HEK293 (cell line): ENCODE measurements around the gene POLE3.

Experiments
- BCL11A ChIP-seq: fragments of 450-650 bp; formaldehyde crosslinking; IDR thresholded peaks from 2 replicates; pipeline ENCODE4 v1.5.1; 2016; ENCODE audit warnings: low read depth, missing biosample characterization, missing genetic modification characterization
- GFI1B ChIP-seq: fragments of 450-650 bp; formaldehyde crosslinking; IDR thresholded peaks from 2 replicates; pipeline ENCODE4 v1.5.1; 2016; ENCODE audit warnings: missing biosample characterization, missing genetic modification characterization
- KLF8 ChIP-seq: fragments of 450-650 bp; formaldehyde crosslinking; IDR thresholded peaks from 2 replicates; pipeline ENCODE4 v1.5.1; 2016; ENCODE audit warnings: missing biosample characterization, missing genetic modification characterization
- PRDM1 ChIP-seq: fragments of 450-650 bp; formaldehyde crosslinking; IDR thresholded peaks from 2 replicates; pipeline ENCODE4; 2016; ENCODE audit warnings: missing biosample characterization, missing genetic modification characterization
- SCRT1 ChIP-seq: fragments of 450-650 bp; formaldehyde crosslinking; IDR thresholded peaks from 2 replicates; pipeline ENCODE4 v1.5.1; 2016; ENCODE audit warnings: missing biosample characterization, missing genetic modification characterization, borderline replicate concordance
- ZBTB20 ChIP-seq: fragments of 450-650 bp; formaldehyde crosslinking; IDR thresholded peaks from 2 replicates; pipeline ENCODE4 v1.5.1; 2016; ENCODE audit warnings: missing biosample characterization, missing genetic modification characterization
- ZNF114 ChIP-seq: fragments of 450-650 bp; formaldehyde crosslinking; IDR thresholded peaks from 2 replicates; pipeline ENCODE4 v1.5.0; 2017; ENCODE audit warnings: missing biosample characterization, missing genetic modification characterization
- ZNF221 ChIP-seq: fragments of 450-650 bp; formaldehyde crosslinking; IDR thresholded peaks from 2 replicates; pipeline ENCODE4 v1.5.1; 2017; ENCODE audit warnings: missing biosample characterization, missing genetic modification characterization, borderline replicate concordance
- ZNF223 ChIP-seq: fragments of 450-650 bp; formaldehyde crosslinking; IDR thresholded peaks from 2 replicates; pipeline ENCODE4 v1.5.1; 2016; ENCODE audit warnings: missing biosample characterization, missing genetic modification characterization
- ZNF350 ChIP-seq: fragments of 450-650 bp; formaldehyde crosslinking; IDR thresholded peaks from 2 replicates; pipeline ENCODE4 v1.5.0; 2017; ENCODE audit warnings: missing biosample characterization, mild to moderate bottlenecking, missing genetic modification characterization
- ZNF391 ChIP-seq: fragments of 450-650 bp; formaldehyde crosslinking; IDR thresholded peaks from 2 replicates; pipeline ENCODE4 v1.5.1; 2016; ENCODE audit warnings: low read depth, missing biosample characterization, missing genetic modification characterization, borderline replicate concordance
- ZNF433 ChIP-seq: fragments of 450-650 bp; formaldehyde crosslinking; IDR thresholded peaks from 2 replicates; pipeline ENCODE4 v1.5.1; 2016; ENCODE audit warnings: missing biosample characterization, missing genetic modification characterization, low read depth
- ZNF473 ChIP-seq: fragments of 450-650 bp; formaldehyde crosslinking; IDR thresholded peaks from 2 replicates; pipeline ENCODE4 v1.5.1; 2017; ENCODE audit warnings: missing biosample characterization, missing genetic modification characterization
- ZNF501 ChIP-seq: fragments of 450-650 bp; formaldehyde crosslinking; IDR thresholded peaks from 2 replicates; pipeline ENCODE4 v1.5.1; 2016; ENCODE audit warnings: missing biosample characterization, missing genetic modification characterization
- ZNF548 ChIP-seq: fragments of 450-650 bp; formaldehyde crosslinking; IDR thresholded peaks from 2 replicates; pipeline ENCODE4 v1.5.1; 2016; ENCODE audit warnings: missing biosample characterization, missing genetic modification characterization
- ZNF561 ChIP-seq: fragments of 450-650 bp; IDR thresholded peaks from 2 replicates; pipeline ENCODE4 v1.5.1; 2018; ENCODE audit warnings: missing biosample characterization, missing genetic modification characterization, borderline replicate concordance
- ZNF600 ChIP-seq: fragments of 450-650 bp; formaldehyde crosslinking; IDR thresholded peaks from 2 replicates; pipeline ENCODE4 v1.5.1; 2016; ENCODE audit warnings: missing biosample characterization, missing genetic modification characterization
- ZNF610 ChIP-seq: fragments of 450-650 bp; formaldehyde crosslinking; IDR thresholded peaks from 2 replicates; pipeline ENCODE4 v1.5.1; 2016; ENCODE audit warnings: missing biosample characterization, missing genetic modification characterization, borderline replicate concordance
- ZNF624 ChIP-seq: fragments of 450-650 bp; formaldehyde crosslinking; IDR thresholded peaks from 2 replicates; pipeline ENCODE4 v1.5.1; 2017; ENCODE audit warnings: missing biosample characterization, missing genetic modification characterization
- TF ChIP-seq, protein P1 (sequence below): fragments of 450-650 bp; formaldehyde crosslinking; IDR thresholded peaks from 2 replicates; pipeline ENCODE4 v1.5.1; 2017; ENCODE audit warnings: missing biosample characterization, missing genetic modification characterization
- TF ChIP-seq, protein P2 (sequence below): fragments of 450-650 bp; formaldehyde crosslinking; IDR thresholded peaks from 2 replicates; pipeline ENCODE4 v1.5.1; 2016; ENCODE audit warnings: missing biosample characterization, missing genetic modification characterization
- TF ChIP-seq, protein P3 (sequence below): fragments of 450-650 bp; formaldehyde crosslinking; IDR thresholded peaks from 2 replicates; pipeline ENCODE4 v1.5.1; 2017; ENCODE audit warnings: missing biosample characterization, missing genetic modification characterization
- TF ChIP-seq, protein P4 (sequence below): fragments of 450-650 bp; formaldehyde crosslinking; IDR thresholded peaks from 2 replicates; pipeline ENCODE4 v1.5.1; 2016; ENCODE audit warnings: missing biosample characterization, missing genetic modification characterization, borderline replicate concordance
- TF ChIP-seq, protein P5 (sequence below): fragments of 450-650 bp; formaldehyde crosslinking; IDR thresholded peaks from 2 replicates; pipeline ENCODE4 v1.5.1; 2016; ENCODE audit warnings: missing biosample characterization, missing genetic modification characterization
- TF ChIP-seq, protein P6 (sequence below): fragments of 450-650 bp; formaldehyde crosslinking; IDR thresholded peaks from 2 replicates; pipeline ENCODE4 v1.5.1; 2016; ENCODE audit warnings: missing biosample characterization, missing genetic modification characterization

The POLE3 gene

DNA sequence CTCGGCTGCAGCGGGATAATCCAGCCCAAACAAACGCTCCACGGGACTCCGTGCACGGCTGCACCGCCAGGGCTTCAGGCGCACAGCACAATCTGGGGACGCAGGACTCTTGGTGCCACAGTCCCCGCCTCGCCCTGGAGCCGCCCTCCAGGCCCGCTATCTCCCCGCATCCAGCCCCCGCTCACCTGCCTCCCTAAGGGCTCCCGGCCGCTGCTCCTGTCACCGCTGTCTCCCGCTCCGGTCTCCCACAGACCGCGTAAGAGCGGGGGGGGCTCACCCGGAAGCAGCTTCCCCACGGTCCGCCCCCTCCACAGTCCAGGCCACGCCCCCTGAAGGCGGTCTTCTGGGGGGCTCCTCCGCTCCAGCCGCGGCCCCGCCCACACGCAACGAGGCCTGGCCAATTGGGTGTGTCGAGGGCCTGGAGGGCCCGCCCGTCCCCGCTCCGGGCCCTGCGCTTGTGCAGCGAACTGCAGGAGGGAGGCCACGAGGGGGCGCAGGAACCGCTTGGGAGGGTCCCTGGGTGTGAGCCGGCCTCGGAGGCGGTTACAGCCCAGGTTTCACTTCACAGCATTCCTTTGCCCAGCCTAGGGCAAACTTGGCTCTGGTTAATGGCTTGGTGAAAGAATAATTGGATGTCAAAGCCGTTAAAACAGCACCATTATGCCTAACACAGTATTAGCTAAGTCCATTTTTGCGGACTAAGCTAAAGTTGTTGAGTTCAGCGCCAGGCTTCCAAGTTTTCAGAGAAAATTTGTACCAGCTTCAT lies 9.3 kb downstream of the POLE3 start, which contains the start of gene ALAD (continued):
- no peak for TF ChIP-seq SCRT1 (tag by site-specific recombination)
- no peak for TF ChIP-seq PRDM1
- TF ChIP-seq ZNF548: no peak
- no peak for TF ChIP-seq ZNF223 (tag by site-specific recombination)
- TF ChIP-seq ZNF600: no peak
- peak; percentile 77 for TF ChIP-seq ZBTB20
- no peak for TF ChIP-seq ZNF473 (tag by site-specific recombination)
- TF ChIP-seq, protein P1, sequence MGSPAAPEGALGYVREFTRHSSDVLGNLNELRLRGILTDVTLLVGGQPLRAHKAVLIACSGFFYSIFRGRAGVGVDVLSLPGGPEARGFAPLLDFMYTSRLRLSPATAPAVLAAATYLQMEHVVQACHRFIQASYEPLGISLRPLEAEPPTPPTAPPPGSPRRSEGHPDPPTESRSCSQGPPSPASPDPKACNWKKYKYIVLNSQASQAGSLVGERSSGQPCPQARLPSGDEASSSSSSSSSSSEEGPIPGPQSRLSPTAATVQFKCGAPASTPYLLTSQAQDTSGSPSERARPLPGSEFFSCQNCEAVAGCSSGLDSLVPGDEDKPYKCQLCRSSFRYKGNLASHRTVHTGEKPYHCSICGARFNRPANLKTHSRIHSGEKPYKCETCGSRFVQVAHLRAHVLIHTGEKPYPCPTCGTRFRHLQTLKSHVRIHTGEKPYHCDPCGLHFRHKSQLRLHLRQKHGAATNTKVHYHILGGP (tag by site-specific recombination): no peak
- TF ChIP-seq KLF8 (tag by site-specific recombination): peak; percentile 93
- TF ChIP-seq, protein P2, sequence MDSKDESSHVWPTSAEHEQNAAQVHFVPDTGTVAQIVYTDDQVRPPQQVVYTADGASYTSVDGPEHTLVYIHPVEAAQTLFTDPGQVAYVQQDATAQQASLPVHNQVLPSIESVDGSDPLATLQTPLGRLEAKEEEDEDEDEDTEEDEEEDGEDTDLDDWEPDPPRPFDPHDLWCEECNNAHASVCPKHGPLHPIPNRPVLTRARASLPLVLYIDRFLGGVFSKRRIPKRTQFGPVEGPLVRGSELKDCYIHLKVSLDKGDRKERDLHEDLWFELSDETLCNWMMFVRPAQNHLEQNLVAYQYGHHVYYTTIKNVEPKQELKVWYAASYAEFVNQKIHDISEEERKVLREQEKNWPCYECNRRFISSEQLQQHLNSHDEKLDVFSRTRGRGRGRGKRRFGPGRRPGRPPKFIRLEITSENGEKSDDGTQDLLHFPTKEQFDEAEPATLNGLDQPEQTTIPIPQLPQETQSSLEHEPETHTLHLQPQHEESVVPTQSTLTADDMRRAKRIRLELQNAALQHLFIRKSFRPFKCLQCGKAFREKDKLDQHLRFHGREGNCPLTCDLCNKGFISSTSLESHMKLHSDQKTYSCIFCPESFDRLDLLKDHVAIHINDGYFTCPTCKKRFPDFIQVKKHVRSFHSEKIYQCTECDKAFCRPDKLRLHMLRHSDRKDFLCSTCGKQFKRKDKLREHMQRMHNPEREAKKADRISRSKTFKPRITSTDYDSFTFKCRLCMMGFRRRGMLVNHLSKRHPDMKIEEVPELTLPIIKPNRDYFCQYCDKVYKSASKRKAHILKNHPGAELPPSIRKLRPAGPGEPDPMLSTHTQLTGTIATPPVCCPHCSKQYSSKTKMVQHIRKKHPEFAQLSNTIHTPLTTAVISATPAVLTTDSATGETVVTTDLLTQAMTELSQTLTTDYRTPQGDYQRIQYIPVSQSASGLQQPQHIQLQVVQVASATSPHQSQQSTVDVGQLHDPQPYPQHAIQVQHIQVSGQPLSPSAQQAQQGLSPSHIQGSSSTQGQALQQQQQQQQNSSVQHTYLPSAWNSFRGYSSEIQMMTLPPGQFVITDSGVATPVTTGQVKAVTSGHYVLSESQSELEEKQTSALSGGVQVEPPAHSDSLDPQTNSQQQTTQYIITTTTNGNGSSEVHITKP (tag by site-specific recombination): 0 out of 2 replicates have a peak, but pooled peaks have one; percentile 14
- TF ChIP-seq ZNF610: 0 out of 2 replicates have a peak, but pooled peaks have one; percentile 16
- TF ChIP-seq, protein P3, sequence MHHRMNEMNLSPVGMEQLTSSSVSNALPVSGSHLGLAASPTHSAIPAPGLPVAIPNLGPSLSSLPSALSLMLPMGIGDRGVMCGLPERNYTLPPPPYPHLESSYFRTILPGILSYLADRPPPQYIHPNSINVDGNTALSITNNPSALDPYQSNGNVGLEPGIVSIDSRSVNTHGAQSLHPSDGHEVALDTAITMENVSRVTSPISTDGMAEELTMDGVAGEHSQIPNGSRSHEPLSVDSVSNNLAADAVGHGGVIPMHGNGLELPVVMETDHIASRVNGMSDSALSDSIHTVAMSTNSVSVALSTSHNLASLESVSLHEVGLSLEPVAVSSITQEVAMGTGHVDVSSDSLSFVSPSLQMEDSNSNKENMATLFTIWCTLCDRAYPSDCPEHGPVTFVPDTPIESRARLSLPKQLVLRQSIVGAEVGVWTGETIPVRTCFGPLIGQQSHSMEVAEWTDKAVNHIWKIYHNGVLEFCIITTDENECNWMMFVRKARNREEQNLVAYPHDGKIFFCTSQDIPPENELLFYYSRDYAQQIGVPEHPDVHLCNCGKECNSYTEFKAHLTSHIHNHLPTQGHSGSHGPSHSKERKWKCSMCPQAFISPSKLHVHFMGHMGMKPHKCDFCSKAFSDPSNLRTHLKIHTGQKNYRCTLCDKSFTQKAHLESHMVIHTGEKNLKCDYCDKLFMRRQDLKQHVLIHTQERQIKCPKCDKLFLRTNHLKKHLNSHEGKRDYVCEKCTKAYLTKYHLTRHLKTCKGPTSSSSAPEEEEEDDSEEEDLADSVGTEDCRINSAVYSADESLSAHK (tag by site-specific recombination): no peak
- no peak for TF ChIP-seq ZNF391 (tag by site-specific recombination)
- TF ChIP-seq ZNF501 (tag by site-specific recombination): peak; percentile 51
- TF ChIP-seq, protein P4, sequence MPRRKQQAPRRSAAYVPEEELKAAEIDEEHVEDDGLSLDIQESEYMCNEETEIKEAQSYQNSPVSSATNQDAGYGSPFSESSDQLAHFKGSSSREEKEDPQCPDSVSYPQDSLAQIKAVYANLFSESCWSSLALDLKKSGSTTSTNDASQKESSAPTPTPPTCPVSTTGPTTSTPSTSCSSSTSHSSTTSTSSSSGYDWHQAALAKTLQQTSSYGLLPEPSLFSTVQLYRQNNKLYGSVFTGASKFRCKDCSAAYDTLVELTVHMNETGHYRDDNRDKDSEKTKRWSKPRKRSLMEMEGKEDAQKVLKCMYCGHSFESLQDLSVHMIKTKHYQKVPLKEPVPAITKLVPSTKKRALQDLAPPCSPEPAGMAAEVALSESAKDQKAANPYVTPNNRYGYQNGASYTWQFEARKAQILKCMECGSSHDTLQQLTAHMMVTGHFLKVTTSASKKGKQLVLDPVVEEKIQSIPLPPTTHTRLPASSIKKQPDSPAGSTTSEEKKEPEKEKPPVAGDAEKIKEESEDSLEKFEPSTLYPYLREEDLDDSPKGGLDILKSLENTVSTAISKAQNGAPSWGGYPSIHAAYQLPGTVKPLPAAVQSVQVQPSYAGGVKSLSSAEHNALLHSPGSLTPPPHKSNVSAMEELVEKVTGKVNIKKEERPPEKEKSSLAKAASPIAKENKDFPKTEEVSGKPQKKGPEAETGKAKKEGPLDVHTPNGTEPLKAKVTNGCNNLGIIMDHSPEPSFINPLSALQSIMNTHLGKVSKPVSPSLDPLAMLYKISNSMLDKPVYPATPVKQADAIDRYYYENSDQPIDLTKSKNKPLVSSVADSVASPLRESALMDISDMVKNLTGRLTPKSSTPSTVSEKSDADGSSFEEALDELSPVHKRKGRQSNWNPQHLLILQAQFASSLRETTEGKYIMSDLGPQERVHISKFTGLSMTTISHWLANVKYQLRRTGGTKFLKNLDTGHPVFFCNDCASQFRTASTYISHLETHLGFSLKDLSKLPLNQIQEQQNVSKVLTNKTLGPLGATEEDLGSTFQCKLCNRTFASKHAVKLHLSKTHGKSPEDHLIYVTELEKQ (tag by site-specific recombination): no peak
- no peak for TF ChIP-seq ZNF433 (tag by site-specific recombination)
- TF ChIP-seq BCL11A: no peak
- TF ChIP-seq, protein P5, sequence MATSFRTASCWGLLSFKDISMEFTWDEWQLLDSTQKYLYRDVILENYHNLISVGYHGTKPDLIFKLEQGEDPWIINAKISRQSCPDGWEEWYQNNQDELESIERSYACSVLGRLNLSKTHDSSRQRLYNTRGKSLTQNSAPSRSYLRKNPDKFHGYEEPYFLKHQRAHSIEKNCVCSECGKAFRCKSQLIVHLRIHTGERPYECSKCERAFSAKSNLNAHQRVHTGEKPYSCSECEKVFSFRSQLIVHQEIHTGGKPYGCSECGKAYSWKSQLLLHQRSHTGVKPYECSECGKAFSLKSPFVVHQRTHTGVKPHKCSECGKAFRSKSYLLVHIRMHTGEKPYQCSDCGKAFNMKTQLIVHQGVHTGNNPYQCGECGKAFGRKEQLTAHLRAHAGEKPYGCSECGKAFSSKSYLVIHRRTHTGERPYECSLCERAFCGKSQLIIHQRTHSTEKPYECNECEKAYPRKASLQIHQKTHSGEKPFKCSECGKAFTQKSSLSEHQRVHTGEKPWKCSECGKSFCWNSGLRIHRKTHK (tag by site-specific recombination): no peak
- TF ChIP-seq ZNF350: no peak
- 0 out of 2 replicates have a peak, but pooled peaks have one; percentile 38 for TF ChIP-seq ZNF561 (tag by site-specific recombination)
- no peak for TF ChIP-seq ZNF624 (tag by site-specific recombination)
- no peak for TF ChIP-seq ZNF221 (tag by site-specific recombination)
- TF ChIP-seq, protein P6, sequence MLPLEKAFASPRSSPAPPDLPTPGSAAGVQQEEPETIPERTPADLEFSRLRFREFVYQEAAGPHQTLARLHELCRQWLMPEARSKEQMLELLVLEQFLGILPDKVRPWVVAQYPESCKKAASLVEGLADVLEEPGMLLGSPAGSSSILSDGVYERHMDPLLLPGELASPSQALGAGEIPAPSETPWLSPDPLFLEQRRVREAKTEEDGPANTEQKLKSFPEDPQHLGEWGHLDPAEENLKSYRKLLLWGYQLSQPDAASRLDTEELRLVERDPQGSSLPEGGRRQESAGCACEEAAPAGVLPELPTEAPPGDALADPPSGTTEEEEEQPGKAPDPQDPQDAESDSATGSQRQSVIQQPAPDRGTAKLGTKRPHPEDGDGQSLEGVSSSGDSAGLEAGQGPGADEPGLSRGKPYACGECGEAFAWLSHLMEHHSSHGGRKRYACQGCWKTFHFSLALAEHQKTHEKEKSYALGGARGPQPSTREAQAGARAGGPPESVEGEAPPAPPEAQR (tag by site-specific recombination): no peak
- TF ChIP-seq GFI1B (tag by site-specific recombination): no peak
- TF ChIP-seq ZNF114: no peak
